SK-N-SH (cell line): ENCODE measurements around the gene MTUS2.

Source experiments
- ELF1 ChIP-seq: IDR thresholded peaks from 2 replicates; pipeline ENCODE4 v1.4.0; 2012
- EP300 ChIP-seq, 2 experiments: IDR thresholded peaks; 2 replicates each; pipeline versions ENCODE4 v1.4.0 to v1.6.1; 2012; ENCODE audit warnings: borderline replicate concordance in 1 of 2, low read depth in 1 of 2, low read length in 1 of 2
- FOXJ3 ChIP-seq: sonication (generic); formaldehyde crosslinking; IDR thresholded peaks from 2 replicates; pipeline ENCODE4 v1.5.1; 2020; ENCODE audit warnings: mild to moderate bottlenecking, missing genetic modification reagents
- NFIC ChIP-seq: IDR thresholded peaks from 2 replicates; pipeline ENCODE4 v1.4.0; 2012; ENCODE audit warnings: borderline replicate concordance
- POLR2AphosphoS5 ChIP-seq: IDR thresholded peaks from 2 replicates; pipeline ENCODE4 v1.6.1; 2012; ENCODE audit warnings: low read depth, low read length
- RXRA ChIP-seq: IDR thresholded peaks from 2 replicates; pipeline ENCODE4 v1.4.0; 2012; ENCODE audit warnings: low read depth, mild to moderate bottlenecking, borderline replicate concordance
- SMC3 ChIP-seq: IDR thresholded peaks from 2 replicates; pipeline ENCODE4 v1.6.1; 2012; ENCODE audit warnings: low read depth, low read length, improper control_type of control experiment
- TEAD4 ChIP-seq: IDR thresholded peaks from 2 replicates; pipeline ENCODE4 v1.4.0; 2012; ENCODE audit warnings: mild to moderate bottlenecking, borderline replicate concordance; ENCODE audit not compliant: insufficient read depth
- TF ChIP-seq, protein P1 (sequence below): fragments of 200-600 bp; sonication (generic); IDR thresholded peaks from 2 replicates; pipeline ENCODE4 v1.6.1; 2017; ENCODE audit warnings: antibody characterized with exemption, mild to moderate bottlenecking, moderate library complexity
- TF ChIP-seq, protein P2 (sequence below): fragments of 150-350 bp; IDR thresholded peaks from 2 replicates; pipeline ENCODE4 v1.6.1; 2016; ENCODE audit warnings: mild to moderate bottlenecking, low read depth, low read length
- TF ChIP-seq, protein P3 (sequence below): IDR thresholded peaks from 2 replicates; pipeline ENCODE4 v1.4.0; 2012; ENCODE audit warnings: low read depth, borderline replicate concordance
- TF ChIP-seq, protein P4 (sequence below): IDR thresholded peaks from 2 replicates; pipeline ENCODE4 v1.6.1; 2012; ENCODE audit warnings: mild to moderate bottlenecking, low read depth, low read length, moderate library complexity
- TF ChIP-seq, protein P5 (sequence below): fragments of 150-350 bp; IDR thresholded peaks from 2 replicates; pipeline ENCODE4 v1.6.1; 2017; ENCODE audit warnings: antibody characterized with exemption, low read length, low read depth, borderline replicate concordance

DNA sequence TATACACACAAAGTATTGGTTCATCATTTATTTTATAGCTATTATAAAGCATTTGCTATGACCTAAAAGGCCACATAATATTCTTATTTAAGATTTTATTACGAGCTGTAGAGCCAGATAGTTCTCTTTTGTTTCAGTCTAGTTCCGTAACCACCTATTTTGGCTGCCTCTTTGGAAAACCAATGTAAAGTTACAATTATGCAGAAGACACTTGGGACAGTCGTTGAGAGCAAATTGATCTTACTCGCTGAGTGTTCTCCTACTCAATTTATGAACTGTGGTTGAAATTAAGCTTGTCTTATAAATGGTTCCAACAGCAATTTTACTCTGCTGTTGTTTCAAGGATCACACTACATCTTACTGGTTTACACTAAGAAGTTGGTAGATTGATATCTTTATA, 653.0 kb downstream of the MTUS2 start:
- TF ChIP-seq, protein P1, sequence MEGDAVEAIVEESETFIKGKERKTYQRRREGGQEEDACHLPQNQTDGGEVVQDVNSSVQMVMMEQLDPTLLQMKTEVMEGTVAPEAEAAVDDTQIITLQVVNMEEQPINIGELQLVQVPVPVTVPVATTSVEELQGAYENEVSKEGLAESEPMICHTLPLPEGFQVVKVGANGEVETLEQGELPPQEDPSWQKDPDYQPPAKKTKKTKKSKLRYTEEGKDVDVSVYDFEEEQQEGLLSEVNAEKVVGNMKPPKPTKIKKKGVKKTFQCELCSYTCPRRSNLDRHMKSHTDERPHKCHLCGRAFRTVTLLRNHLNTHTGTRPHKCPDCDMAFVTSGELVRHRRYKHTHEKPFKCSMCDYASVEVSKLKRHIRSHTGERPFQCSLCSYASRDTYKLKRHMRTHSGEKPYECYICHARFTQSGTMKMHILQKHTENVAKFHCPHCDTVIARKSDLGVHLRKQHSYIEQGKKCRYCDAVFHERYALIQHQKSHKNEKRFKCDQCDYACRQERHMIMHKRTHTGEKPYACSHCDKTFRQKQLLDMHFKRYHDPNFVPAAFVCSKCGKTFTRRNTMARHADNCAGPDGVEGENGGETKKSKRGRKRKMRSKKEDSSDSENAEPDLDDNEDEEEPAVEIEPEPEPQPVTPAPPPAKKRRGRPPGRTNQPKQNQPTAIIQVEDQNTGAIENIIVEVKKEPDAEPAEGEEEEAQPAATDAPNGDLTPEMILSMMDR, result no peak
- TF ChIP-seq NFIC, result no peak
- TF ChIP-seq POLR2AphosphoS5, result no peak
- TF ChIP-seq, protein P2, sequence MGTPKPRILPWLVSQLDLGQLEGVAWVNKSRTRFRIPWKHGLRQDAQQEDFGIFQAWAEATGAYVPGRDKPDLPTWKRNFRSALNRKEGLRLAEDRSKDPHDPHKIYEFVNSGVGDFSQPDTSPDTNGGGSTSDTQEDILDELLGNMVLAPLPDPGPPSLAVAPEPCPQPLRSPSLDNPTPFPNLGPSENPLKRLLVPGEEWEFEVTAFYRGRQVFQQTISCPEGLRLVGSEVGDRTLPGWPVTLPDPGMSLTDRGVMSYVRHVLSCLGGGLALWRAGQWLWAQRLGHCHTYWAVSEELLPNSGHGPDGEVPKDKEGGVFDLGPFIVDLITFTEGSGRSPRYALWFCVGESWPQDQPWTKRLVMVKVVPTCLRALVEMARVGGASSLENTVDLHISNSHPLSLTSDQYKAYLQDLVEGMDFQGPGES, result no peak
- TF ChIP-seq, protein P3, sequence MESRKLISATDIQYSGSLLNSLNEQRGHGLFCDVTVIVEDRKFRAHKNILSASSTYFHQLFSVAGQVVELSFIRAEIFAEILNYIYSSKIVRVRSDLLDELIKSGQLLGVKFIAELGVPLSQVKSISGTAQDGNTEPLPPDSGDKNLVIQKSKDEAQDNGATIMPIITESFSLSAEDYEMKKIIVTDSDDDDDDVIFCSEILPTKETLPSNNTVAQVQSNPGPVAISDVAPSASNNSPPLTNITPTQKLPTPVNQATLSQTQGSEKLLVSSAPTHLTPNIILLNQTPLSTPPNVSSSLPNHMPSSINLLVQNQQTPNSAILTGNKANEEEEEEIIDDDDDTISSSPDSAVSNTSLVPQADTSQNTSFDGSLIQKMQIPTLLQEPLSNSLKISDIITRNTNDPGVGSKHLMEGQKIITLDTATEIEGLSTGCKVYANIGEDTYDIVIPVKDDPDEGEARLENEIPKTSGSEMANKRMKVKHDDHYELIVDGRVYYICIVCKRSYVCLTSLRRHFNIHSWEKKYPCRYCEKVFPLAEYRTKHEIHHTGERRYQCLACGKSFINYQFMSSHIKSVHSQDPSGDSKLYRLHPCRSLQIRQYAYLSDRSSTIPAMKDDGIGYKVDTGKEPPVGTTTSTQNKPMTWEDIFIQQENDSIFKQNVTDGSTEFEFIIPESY, result no peak
- TF ChIP-seq RXRA, result no peak
- no peak for TF ChIP-seq TEAD4
- TF ChIP-seq, protein P4, sequence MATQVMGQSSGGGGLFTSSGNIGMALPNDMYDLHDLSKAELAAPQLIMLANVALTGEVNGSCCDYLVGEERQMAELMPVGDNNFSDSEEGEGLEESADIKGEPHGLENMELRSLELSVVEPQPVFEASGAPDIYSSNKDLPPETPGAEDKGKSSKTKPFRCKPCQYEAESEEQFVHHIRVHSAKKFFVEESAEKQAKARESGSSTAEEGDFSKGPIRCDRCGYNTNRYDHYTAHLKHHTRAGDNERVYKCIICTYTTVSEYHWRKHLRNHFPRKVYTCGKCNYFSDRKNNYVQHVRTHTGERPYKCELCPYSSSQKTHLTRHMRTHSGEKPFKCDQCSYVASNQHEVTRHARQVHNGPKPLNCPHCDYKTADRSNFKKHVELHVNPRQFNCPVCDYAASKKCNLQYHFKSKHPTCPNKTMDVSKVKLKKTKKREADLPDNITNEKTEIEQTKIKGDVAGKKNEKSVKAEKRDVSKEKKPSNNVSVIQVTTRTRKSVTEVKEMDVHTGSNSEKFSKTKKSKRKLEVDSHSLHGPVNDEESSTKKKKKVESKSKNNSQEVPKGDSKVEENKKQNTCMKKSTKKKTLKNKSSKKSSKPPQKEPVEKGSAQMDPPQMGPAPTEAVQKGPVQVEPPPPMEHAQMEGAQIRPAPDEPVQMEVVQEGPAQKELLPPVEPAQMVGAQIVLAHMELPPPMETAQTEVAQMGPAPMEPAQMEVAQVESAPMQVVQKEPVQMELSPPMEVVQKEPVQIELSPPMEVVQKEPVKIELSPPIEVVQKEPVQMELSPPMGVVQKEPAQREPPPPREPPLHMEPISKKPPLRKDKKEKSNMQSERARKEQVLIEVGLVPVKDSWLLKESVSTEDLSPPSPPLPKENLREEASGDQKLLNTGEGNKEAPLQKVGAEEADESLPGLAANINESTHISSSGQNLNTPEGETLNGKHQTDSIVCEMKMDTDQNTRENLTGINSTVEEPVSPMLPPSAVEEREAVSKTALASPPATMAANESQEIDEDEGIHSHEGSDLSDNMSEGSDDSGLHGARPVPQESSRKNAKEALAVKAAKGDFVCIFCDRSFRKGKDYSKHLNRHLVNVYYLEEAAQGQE, result no peak
- TF ChIP-seq FOXJ3 (CRISPR knock-in tag), result no peak
- TF ChIP-seq SMC3, result no peak
- TF ChIP-seq EP300 (IDR thresholded peaks at IDR 0.05; ENCODE audit: borderline replicate concordance in 1 of 2, low read depth in 1 of 2, low read length in 1 of 2), result no peak
- TF ChIP-seq ELF1, result no peak
- TF ChIP-seq, protein P5, sequence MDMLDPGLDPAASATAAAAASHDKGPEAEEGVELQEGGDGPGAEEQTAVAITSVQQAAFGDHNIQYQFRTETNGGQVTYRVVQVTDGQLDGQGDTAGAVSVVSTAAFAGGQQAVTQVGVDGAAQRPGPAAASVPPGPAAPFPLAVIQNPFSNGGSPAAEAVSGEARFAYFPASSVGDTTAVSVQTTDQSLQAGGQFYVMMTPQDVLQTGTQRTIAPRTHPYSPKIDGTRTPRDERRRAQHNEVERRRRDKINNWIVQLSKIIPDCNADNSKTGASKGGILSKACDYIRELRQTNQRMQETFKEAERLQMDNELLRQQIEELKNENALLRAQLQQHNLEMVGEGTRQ, result no peak
